ENCODE measurements around the gene PNKP. TPM values are rescaled to one million over a fixed set of nuclear protein-coding genes. Genes with fewer than 3 reads are reported as not detected.

The PNKP gene
- total RNA-seq, 1 donor from 2014 or later = 27.6 TPM

- DNase-seq (ENCODE audit: low read depth in 2 of 2) = no peak
Observed at GRCh38 chr19:49860336-49861102, 6.9 kb downstream of the PNKP start.

- DNase-seq (ENCODE audit: low read depth in 2 of 2) = no peak
Observed at GRCh38 chr19:49859682-49860335, 7.6 kb downstream of the PNKP start.

GRCh38 chr19:49858088-49858985 lies 9.0 kb downstream of the PNKP start:
- DNase-seq (ENCODE audit: low read depth in 2 of 2) = no peak

GRCh38 chr19:49857838-49858087 lies 9.6 kb downstream of the PNKP start:
- DNase-seq (ENCODE audit: low read depth in 2 of 2) = no peak

GRCh38 chr19:49857061-49857837 lies 10.1 kb downstream of the PNKP start:
- DNase-seq (ENCODE audit: low read depth in 2 of 2) = no peak

GRCh38 chr19:49856574-49857021 lies 10.8 kb downstream of the PNKP start:
- no peak for DNase-seq (ENCODE audit: low read depth in 2 of 2)

GRCh38 chr19:49855676-49856573 lies 11.5 kb downstream of the PNKP start:
- no peak for DNase-seq (ENCODE audit: low read depth in 2 of 2)

GRCh38 chr19:49855277-49855675 lies 12.1 kb downstream of the PNKP start:
- no peak for DNase-seq (ENCODE audit: low read depth in 2 of 2)

GRCh38 chr19:49854378-49855263 lies 12.8 kb downstream of the PNKP start:
- DNase-seq (ENCODE audit: low read depth in 2 of 2) = no peak

- DNase-seq (ENCODE audit: low read depth in 2 of 2) = no peak
Observed at GRCh38 chr19:49853852-49854377, 13.5 kb downstream of the PNKP start.

GRCh38 chr19:49852631-49853126 lies 14.7 kb downstream of the PNKP start:
- no peak for DNase-seq (ENCODE audit: low read depth in 2 of 2)

GRCh38 chr19:49851456-49852259 lies 15.7 kb downstream of the PNKP start:
- peak in 1 of 2 donors; percentile 75 for DNase-seq (ENCODE audit: low read depth in 2 of 2)

GRCh38 chr19:49850487-49851342 lies 16.7 kb downstream of the PNKP start, which contains the start of gene PTOV1:
Gene PTOV1, plus strand, starts transcription at chr19:49851159.
- DNase-seq (ENCODE audit: low read depth in 2 of 2) = peak; percentile 82 to 94

- no peak for DNase-seq (ENCODE audit: low read depth in 2 of 2)
Observed at GRCh38 chr19:49850221-49850486, 17.2 kb downstream of the PNKP start.

- no peak for DNase-seq (ENCODE audit: low read depth in 2 of 2)
Observed at GRCh38 chr19:49849433-49850220, 17.7 kb downstream of the PNKP start.

GRCh38 chr19:49848938-49849337 lies 18.4 kb downstream of the PNKP start:
- DNase-seq (ENCODE audit: low read depth in 2 of 2) = no peak
